HG03135 (cell line): ENCODE data around the gene IGF2R.
"Not testable (repeated sequence)": the region's sequence is repeated elsewhere in the genome, so short reads cannot be mapped to it uniquely, and the experiment has no call there.

ENCODE experiments used
- ATAC-seq: cut with Tn5 transposase; IDR thresholded peaks from one replicate; pipeline ENCODE4 v1.9.1; 2021; ENCODE audit warnings: mild to moderate bottlenecking, moderate library complexity; ENCODE audit not compliant: unreplicated experiment

The IGF2R gene

GRCh38 chr6:160116411-160116810, 147.5 kb downstream of the IGF2R start:
- no peak for ATAC-seq

- ATAC-seq: no peak
These were observed 148.3 kb downstream of the IGF2R start for GRCh38 chr6:160117137-160117536.

- ATAC-seq: no peak
These were observed 149.8 kb downstream of the IGF2R start for GRCh38 chr6:160118620-160119229.

GRCh38 chr6:160120087-160120486, 151.2 kb downstream of the IGF2R start:
- no peak for ATAC-seq

- ATAC-seq: no peak
These were observed 152.7 kb downstream of the IGF2R start, which contains the start of gene SLC22A1 for GRCh38 chr6:160121558-160121957. Gene SLC22A1 (plus strand): TSS chr6:160121815. CDS start chr6:160121936, 121 bp downstream.

GRCh38 chr6:160121981-160122380, 153.1 kb downstream of the IGF2R start:
- ATAC-seq: no peak

DNA sequence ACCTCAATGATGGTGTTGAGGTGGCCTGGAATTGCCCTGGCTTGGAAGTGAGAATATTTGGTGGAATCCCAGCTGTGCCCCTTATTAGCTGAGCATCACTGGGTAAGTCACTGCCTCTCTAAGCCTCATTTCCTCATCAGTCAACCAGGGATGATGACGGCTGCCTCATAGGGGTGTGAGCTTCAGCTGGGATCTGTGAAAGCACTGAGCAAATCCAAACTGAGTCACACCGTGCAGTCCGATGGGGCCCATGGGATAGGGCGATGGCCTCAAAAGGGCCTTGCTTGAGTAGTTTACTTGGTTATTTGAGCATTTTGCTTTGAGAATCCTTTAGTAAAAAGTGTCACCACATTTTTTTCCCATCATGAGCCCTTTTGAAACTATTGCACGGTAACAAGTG, 153.9 kb downstream of the IGF2R start:
- ATAC-seq: no peak

- ATAC-seq: no peak
These were observed 155.1 kb downstream of the IGF2R start for GRCh38 chr6:160124007-160124406.

- ATAC-seq: no peak
These were observed 155.7 kb downstream of the IGF2R start for GRCh38 chr6:160124605-160125004.

- ATAC-seq: not testable (repeated sequence)
These were observed 156.2 kb downstream of the IGF2R start for GRCh38 chr6:160125105-160125504.

DNA sequence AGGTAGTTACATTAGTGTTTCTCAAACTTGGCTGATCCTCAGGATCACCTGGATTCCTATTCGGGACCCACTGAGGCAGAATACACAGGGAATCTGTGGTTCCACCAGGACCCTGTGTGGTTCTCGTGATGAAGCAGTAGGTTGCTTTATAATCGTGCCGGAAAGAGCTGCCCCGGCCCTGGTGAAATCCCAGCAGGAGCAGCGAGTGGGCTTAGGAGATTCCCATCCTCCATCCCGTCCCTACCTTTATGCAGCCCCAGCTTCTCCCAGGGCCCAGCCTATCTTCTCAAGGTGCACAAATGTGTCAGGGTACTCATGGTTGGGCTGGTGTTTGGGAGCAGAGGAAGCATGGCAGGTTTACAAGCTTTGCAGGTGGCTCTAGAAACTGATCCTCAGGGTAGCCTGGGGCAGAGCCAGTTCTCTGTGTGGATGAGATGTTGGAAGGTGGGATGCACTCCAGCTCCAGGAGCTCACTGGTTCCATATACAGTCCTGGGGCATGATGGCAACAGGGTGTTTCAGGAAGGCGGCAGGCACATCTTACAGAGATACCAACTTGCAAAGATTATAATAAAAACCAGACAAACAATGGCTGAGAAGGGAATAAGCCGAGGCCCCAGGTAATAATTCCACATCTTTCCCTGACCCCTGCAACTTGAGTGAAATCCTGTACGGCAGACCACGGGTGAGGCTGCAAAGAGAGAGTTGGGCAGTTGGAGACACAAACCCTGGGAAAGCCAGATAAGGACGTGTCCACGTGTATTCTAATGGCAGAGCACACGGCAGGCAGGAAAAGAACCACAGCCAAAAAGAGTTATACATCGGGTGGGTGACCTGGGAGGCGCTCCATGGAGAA, 158.6 kb downstream of the IGF2R start:
- ATAC-seq: no peak

- ATAC-seq: no peak
These were observed 159.3 kb downstream of the IGF2R start for GRCh38 chr6:160128125-160128683.

- no peak for ATAC-seq
These were observed 160.1 kb downstream of the IGF2R start for GRCh38 chr6:160128879-160129516.

GRCh38 chr6:160129881-160130615, 161.2 kb downstream of the IGF2R start:
- ATAC-seq: no peak

DNA sequence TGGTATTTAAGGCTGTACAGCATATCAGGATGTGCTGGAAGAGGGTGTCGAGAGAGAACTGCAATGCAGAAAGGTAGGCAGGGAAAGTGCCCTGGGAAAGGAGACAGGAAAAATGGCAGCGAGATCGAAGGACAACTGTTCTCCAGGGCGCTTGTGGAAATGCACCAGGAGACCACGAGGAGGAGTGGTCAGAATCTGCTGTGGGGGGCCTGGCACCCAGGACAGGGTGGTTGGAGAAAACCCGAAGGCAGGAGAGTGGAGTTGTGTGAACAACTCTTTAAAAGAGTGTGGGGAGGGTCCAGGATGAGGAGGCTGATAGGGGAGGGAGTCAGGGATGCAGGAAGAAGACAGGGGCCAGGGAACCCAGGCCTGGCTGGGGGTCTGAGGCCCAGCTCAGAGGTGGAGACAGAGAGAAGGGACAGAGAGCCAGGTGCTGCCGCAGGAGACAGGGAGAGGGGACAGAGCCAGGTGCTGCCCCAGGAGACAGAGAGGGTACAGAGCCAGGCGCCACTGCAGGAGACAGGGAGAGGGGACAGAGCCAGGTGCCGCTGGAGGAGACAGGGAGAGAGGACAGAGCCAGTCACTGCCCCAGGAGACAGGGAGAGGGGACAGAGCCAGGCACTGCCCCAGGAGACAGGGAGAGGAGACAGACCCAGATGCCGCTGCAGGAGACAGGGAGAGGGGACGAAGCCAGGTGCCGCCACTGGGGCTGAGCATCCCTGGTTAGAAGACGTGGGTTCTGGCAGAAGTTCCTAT, 162.0 kb downstream of the IGF2R start:
- ATAC-seq: no peak

- ATAC-seq: no peak
These were observed 162.9 kb downstream of the IGF2R start for GRCh38 chr6:160131636-160132296.

GRCh38 chr6:160132297-160132637, 163.4 kb downstream of the IGF2R start:
- ATAC-seq: no peak

DNA sequence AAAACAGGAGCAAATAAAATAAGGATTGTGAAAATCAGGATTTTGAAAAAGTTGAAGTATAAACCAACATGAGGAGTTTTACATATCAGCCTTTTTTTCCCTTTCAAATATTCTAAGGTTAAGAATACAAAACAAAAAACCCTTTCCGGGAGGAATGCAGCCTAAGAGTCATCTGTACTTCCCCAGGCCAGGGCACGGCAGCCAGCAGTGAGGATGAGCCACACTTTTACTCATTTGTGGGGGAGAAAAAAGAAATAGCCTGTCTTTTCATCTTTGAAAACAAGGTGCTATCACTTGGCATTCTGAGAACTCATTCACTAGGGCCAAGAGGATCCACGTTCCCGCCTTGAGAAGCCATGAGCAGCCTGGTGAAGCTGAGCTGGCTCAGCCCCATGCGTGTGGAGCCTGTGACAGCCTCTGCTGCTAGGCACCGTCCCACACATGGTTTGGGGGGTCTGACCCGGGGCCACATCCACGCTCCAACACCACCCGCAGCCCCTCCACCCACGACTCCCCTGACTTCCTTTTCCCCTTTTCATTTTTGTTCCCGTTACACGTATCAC, 164.0 kb downstream of the IGF2R start:
- no peak for ATAC-seq
